HG02610 (cell line): ENCODE results near the gene TMEM92.

Source experiments
- ATAC-seq: cut with Tn5 transposase; IDR thresholded peaks from one replicate; pipeline ENCODE4 v1.9.1; 2021; ENCODE audit warnings: mild to moderate bottlenecking, moderate library complexity; ENCODE audit not compliant: unreplicated experiment

Gene TMEM92

DNA sequence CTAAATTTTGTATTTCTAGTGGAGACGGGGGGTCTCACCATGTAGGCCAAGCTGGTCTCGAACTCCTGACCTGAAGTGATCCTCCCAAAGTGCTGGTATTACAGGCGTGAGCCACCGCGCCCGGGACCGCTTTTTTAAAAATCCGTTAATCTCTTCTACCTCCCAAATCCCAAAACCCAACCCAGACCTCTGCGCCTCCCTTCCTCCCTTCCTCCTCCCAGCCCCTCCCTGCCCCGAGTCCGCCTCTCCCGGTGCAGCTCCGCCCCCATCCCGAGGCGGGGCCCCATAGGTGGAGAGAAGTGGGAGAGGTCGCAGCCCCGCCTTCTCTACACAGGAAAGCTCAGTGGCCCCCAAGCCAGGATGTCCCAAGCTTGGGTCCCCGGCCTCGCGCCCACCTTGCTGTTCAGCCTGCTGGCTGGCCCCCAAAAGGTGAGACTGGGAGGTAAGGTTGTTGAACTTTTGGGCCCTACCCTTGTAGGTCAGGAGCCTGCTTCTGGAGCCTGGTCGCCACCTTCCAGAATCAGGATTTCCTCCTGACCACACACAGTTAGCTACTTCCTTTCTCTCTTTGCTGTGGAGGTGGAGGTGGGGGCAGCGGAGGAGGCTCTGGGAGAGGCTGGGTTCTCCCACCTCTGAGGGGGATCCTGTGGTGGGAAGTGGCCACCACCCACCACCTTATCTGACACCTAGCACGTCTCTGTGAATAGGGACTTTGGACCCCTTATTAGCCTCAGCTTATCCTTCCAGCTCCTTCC is at the start of gene TMEM92:
TSS of gene TMEM92 (plus strand) at position 325 of the 755 bp plus-strand sequence. CDS start at position 361, 36 bp downstream.
- ATAC-seq, result no peak

GRCh38 chr17:50225701-50226240 is 48.5 kb upstream of the TMEM92 start:
- ATAC-seq, result no peak

DNA sequence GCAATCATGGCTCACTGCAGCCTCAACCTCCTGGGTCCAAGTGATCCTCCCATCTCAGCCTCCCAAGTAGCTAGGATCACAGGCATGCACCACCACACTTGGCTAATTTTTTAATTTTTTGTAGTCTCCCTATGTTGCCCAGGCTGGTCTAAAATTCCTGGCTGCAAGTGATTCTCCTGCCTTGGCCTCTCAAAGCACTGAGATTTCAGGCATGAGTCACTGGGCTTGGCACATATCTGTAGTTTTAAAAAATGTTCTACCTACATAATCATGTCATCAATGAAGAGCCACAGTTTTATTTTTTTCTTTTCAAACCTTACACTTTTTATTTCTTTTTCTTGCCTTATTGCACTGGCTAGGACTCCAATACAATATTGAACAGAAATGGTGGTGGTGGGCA is 39.7 kb upstream of the TMEM92 start:
- ATAC-seq, result no peak

- no peak for ATAC-seq
These were observed 36.4 kb upstream of the TMEM92 start for GRCh38 chr17:50237901-50238300.

DNA sequence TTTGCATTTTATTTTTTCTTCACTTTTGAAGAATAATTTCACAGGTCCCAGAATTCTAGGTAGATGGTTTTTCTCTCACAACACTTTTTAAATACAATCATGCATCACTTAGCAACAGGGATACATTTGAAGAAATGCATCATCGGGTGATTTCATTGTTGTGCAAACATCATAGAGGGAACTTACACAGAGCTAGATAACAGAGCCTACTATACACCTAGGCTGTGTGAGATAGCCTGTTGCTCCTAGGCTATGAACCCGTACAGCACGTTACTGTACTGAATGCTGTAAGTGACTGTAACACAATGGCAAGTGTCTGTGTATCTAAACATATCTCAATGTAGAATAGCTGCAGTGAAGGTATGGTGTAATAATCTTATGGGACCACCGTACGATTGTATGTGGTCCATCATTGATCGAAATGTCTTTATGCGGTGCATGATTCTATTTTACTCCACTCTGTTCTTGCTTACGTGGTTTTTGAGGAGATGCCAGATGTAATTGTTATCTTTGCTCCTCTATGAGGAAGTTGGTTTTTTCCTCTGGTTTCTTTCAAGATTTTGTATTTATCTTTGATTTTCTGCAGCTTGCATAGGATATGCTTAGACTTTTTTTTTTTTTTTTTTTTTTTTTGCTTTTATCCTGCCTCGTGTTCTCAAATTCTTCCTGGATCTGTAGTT is 35.5 kb upstream of the TMEM92 start:
- no peak for ATAC-seq

- ATAC-seq, result no peak
These were observed 34.3 kb upstream of the TMEM92 start for GRCh38 chr17:50239937-50240336.

DNA sequence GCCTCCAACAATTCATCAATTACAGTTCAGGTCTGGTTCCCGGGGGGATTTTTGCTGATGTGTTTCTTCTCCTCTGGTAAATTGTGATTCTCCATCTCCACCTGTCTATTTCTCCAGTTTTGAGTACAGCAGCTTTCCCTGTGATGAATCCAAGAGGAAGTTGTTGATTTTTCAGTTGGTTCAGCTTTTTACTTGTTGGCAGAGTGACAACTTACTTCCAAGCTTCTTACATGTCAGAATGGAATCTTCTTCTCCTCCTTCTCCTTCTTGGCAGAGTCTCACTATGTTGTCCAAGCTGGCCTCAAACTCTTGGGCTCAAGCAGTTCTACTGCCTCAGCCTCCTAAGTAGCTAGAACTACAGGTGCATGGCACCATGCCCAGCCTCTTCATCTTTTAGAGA is 33.4 kb upstream of the TMEM92 start:
- no peak for ATAC-seq

- no peak for ATAC-seq
These were observed 32.8 kb upstream of the TMEM92 start for GRCh38 chr17:50241431-50241830.

- ATAC-seq, result no peak
These were observed 29.5 kb upstream of the TMEM92 start for GRCh38 chr17:50244771-50245170.

DNA sequence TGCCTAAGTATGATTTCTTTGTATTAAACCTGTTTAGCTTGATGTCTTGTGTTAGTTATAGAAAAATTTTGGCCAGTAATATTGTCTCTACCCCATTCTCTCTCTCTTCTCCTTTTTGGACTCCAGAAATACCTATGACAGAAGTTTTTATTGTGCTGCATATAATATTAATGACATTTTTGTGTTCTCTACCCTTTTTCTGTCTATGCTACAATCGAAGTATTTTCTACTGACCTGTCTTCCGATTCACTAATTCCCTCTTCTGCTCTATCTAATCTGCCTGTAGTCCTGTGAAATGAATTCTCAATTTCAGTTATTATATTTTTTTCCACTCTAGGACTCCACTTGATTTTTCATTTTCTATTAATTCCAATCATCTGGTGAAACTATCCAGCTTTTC is 26.0 kb upstream of the TMEM92 start:
- no peak for ATAC-seq

GRCh38 chr17:50252781-50253180 is 21.5 kb upstream of the TMEM92 start:
- no peak for ATAC-seq

- ATAC-seq, result no peak
These were observed 18.3 kb upstream of the TMEM92 start for GRCh38 chr17:50255766-50256635.

GRCh38 chr17:50256826-50257618 is 17.2 kb upstream of the TMEM92 start:
- ATAC-seq, result no peak

GRCh38 chr17:50257676-50258224 is 16.5 kb upstream of the TMEM92 start:
- ATAC-seq, result no peak

GRCh38 chr17:50258647-50259476 is 15.4 kb upstream of the TMEM92 start:
- no peak for ATAC-seq

- ATAC-seq, result no peak
These were observed 14.6 kb upstream of the TMEM92 start for GRCh38 chr17:50259477-50260324.

DNA sequence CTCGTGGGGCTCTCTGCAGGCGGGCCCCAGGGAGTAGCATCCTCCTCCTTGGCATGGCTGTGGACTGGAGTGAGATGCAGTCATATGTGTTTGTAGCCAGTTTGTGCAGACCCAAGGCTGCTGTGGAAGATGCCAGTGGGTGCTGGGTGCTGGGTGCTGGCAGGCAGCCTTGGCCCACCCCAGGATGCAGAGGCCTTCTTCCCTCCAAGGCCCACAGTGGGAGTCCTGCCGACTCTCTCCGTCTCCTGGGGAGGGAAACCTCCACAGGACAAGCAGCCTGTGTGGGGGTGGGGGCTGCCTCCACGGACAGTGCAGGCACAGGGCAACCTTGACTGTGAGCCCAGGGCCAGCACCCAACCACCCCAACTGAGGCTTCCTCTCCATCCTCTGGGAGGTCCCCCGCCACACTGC is 13.8 kb upstream of the TMEM92 start:
- no peak for ATAC-seq
